Measurements from ENCODE around the gene GPR45.

GPR45 gene, protein sequence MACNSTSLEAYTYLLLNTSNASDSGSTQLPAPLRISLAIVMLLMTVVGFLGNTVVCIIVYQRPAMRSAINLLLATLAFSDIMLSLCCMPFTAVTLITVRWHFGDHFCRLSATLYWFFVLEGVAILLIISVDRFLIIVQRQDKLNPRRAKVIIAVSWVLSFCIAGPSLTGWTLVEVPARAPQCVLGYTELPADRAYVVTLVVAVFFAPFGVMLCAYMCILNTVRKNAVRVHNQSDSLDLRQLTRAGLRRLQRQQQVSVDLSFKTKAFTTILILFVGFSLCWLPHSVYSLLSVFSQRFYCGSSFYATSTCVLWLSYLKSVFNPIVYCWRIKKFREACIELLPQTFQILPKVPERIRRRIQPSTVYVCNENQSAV

DNA sequence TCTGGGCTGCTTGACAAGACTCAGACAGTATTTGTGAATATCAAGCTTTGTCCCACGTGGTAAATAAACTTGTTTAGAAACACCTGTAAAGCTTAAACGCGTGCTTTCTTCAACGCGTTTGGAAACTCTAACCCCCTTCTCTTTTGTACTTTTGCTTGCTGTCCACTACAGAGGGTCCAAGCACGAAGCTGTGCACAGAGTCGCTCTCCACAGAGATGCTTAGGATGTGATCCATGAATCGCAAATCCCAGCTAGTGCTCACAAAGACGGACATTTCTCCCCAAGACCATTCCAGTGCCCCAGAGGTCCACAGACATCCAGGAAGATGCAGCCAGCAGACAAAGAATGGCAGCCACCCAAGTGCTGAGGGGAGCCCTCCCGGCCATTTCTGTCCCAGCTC lies at the start of gene GPR45:
TSS of gene GPR45 (plus strand) at position 301 of the 400 bp plus-strand sequence. CDS start 116 bp downstream, outside the sequence.
- Histone ChIP-seq H2AFZ (ENCODE audit: low read depth, low read length, severe bottlenecking) (no peak within 1 kb of the TSS), H4K20me1 (ENCODE audit: low read depth, low read length) (no peaks in the 10 kb centered on the region), H3F3A (ENCODE audit: insufficient read depth) (no peaks in the 10 kb centered on the region), H3K4me2 (ENCODE audit: low read depth, low read length, poor library complexity, severe bottlenecking) (no peak within 1 kb of the TSS), H3K9me2 (replicated peaks; ENCODE audit: insufficient read depth, low read length) (no peaks in the 10 kb centered on the region), H3K4me3 (ENCODE audit: insufficient read depth, low read length, poor library complexity, severe bottlenecking) (no peak within 1 kb of the TSS), H3K9me3 (ENCODE audit: insufficient read depth, low read length) (no peaks in the 10 kb centered on the region), H3K36me3 (ENCODE audit: low read length) (no peaks in the 10 kb centered on the region), H3K27me3 (ENCODE audit: low read length) (no peaks in the 10 kb centered on the region), H3K27ac (ENCODE audit: low read depth, low read length) (no peak within 1 kb of the TSS), H3K9ac (ENCODE audit: low read length) (no peak within 1 kb of the TSS), H3K79me2 (ENCODE audit: insufficient read depth, low read length) (no peaks in the 10 kb centered on the region)
- TF ChIP-seq, protein P1, sequence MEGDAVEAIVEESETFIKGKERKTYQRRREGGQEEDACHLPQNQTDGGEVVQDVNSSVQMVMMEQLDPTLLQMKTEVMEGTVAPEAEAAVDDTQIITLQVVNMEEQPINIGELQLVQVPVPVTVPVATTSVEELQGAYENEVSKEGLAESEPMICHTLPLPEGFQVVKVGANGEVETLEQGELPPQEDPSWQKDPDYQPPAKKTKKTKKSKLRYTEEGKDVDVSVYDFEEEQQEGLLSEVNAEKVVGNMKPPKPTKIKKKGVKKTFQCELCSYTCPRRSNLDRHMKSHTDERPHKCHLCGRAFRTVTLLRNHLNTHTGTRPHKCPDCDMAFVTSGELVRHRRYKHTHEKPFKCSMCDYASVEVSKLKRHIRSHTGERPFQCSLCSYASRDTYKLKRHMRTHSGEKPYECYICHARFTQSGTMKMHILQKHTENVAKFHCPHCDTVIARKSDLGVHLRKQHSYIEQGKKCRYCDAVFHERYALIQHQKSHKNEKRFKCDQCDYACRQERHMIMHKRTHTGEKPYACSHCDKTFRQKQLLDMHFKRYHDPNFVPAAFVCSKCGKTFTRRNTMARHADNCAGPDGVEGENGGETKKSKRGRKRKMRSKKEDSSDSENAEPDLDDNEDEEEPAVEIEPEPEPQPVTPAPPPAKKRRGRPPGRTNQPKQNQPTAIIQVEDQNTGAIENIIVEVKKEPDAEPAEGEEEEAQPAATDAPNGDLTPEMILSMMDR (IDR thresholded peaks at IDR 0.05; ENCODE audit: insufficient read depth, low read length, poor library complexity, severe bottlenecking) = no peak
- TF ChIP-seq EZH2phosphoT487 (conservative IDR thresholded peaks at IDR 0.05; ENCODE audit: low read length) = no peak

DNA sequence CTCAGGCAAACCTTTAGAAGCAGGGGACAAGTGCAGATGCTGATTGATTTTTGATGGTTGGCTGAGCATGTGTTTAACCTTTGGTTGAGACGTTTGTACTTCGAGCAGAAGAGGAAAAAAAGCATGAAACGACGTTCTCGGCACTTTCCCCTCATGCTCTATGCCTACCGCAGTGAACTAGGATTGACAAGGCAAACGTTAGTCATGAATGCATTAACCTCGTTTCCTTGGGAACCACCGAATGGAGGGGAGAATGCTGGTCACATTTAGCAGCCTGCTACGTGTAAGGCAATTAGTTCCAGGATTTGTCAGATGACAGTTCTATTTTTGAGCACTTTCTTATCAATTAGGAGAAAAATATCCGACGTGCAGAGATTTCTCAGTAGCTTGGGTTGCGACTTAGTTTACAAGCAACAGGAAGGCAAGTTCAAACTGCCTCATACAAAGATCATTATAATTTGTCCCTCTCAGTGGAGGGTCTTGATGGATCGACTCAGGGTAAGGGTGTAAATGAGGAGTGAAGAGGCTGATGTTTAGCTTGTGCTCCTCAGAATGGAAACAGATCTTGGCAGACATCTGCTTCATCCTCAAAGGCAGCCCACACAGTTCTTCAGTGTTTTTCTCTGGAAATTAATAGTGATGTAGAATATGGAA lies 47.4 kb upstream of the GPR45 start:
- Histone ChIP-seq H3K4me2 (ENCODE audit: low read depth, low read length, poor library complexity, severe bottlenecking) (no peak overlapping the region), H3F3A (ENCODE audit: insufficient read depth) (no peaks in the 10 kb centered on the region), H3K79me2 (ENCODE audit: insufficient read depth, low read length) (no peaks in the 10 kb centered on the region), H3K27ac (ENCODE audit: low read depth, low read length) (no peak overlapping the region), H3K9ac (ENCODE audit: low read length) (no peak overlapping the region), H2AFZ (ENCODE audit: low read depth, low read length, severe bottlenecking) (no peak overlapping the region), H3K9me2 (replicated peaks; ENCODE audit: insufficient read depth, low read length) (no peaks in the 10 kb centered on the region), H4K20me1 (ENCODE audit: low read depth, low read length) (no peaks in the 10 kb centered on the region), H3K36me3 (ENCODE audit: low read length) (no peaks in the 10 kb centered on the region), H3K4me3 (ENCODE audit: insufficient read depth, low read length, poor library complexity, severe bottlenecking) (no peak overlapping the region), H3K9me3 (ENCODE audit: insufficient read depth, low read length) (no peaks in the 10 kb centered on the region), H3K27me3 (ENCODE audit: low read length) (no peaks in the 10 kb centered on the region)
- no peak for TF ChIP-seq EZH2phosphoT487 (conservative IDR thresholded peaks at IDR 0.05; ENCODE audit: low read length)

DNA sequence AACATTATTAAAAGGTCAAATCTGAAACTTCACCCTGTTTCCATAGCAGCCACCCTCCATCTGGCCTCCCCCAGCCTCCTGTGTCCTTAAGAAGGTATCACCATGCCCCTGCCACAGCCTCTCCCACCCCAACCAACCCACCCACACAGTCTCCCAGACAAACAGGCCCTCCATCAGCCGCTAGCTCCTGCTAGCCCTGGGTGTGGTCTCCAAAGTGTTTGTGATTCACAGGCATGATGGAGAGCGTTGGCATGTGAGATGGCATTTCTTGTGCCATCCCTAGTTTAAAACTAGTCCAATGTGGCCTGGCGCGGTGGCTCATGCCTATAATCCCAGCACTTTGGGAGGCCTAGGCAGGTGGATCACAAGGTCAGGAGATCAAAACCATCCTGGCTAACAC lies 44.9 kb upstream of the GPR45 start:
- Histone ChIP-seq H3K36me3 (ENCODE audit: low read length) (no peaks in the 10 kb centered on the region), H3F3A (ENCODE audit: insufficient read depth) (no peaks in the 10 kb centered on the region), H3K9me3 (ENCODE audit: insufficient read depth, low read length) (no peaks in the 10 kb centered on the region), H3K27ac (ENCODE audit: low read depth, low read length) (no peak overlapping the region), H4K20me1 (ENCODE audit: low read depth, low read length) (no peaks in the 10 kb centered on the region), H2AFZ (ENCODE audit: low read depth, low read length, severe bottlenecking) (no peak overlapping the region), H3K4me2 (ENCODE audit: low read depth, low read length, poor library complexity, severe bottlenecking) (no peak overlapping the region), H3K9me2 (replicated peaks; ENCODE audit: insufficient read depth, low read length) (no peaks in the 10 kb centered on the region), H3K4me3 (ENCODE audit: insufficient read depth, low read length, poor library complexity, severe bottlenecking) (no peak overlapping the region), H3K9ac (ENCODE audit: low read length) (no peak overlapping the region), H3K27me3 (ENCODE audit: low read length) (no peaks in the 10 kb centered on the region), H3K79me2 (ENCODE audit: insufficient read depth, low read length) (no peaks in the 10 kb centered on the region)
- TF ChIP-seq, protein P1 (IDR thresholded peaks at IDR 0.05; ENCODE audit: insufficient read depth, low read length, poor library complexity, severe bottlenecking) = no peak
- no peak for TF ChIP-seq EZH2phosphoT487 (conservative IDR thresholded peaks at IDR 0.05; ENCODE audit: low read length)
